ENCODE measurements around the gene SBK2. TPM values are rescaled to one million over a fixed set of nuclear protein-coding genes. Genes with fewer than 3 reads are reported as not detected.
A peak's percentile ranks its signal among the peaks of the same experiment; 100 is the strongest.

Gene SBK2
- total and polyA plus RNA-seq, 8 donors: not detected

DNA sequence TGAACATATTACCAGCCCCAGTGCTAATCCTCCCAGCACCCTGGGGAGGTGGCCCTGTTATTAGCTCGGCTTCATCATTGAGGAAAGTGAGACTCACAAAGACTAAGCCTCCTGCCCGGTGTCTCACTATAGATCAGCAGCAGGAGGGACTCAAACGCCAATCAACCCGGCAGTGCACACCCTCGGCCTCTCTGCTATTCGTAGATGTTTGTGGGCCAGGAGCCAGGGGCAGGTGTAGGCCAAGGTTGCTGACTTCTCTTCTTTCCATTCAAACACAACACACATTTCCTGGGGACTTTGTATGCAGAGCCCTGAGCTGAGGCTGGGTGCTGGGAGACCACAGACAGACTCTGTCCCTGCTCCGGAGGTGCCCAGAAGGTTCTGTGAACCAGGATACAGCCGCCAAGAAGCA is 17.8 kb upstream of the SBK2 start:
- Histone ChIP-seq H3K4me1 (peaks cover 9 to 43% (median 25%) of the 10 kb centered on the region in 4 donors), H3K27me3 (peaks cover 0 to 19% (median 0%) of the 10 kb centered on the region in 3 donors), H3K4me3 (no peak overlapping the region), H3K36me3 (no peaks in the 10 kb centered on the region), H3K27ac (peak overlapping the region; percentile 41 to 72 (median 51)), H3K9me3 (no peaks in the 10 kb centered on the region)
- TF ChIP-seq CTCF (IDR thresholded peaks at IDR 0.05) (no peak), POLR2A (IDR thresholded peaks at IDR 0.05) (no peak), EP300 (IDR thresholded peaks at IDR 0.05) (no peak), POLR2AphosphoS5 (IDR thresholded peaks at IDR 0.05) (no peak)
- 33 to 67% (median 50%) methylated on average over 7 to 8 of the region's 8 CpGs for WGBS, 5 donors
- intact Hi-C loops (cut with DNase I; ENCODE audit: low total_unique reads): no loop called here
- DNase-seq: peak; percentile 49 to 86

DNA sequence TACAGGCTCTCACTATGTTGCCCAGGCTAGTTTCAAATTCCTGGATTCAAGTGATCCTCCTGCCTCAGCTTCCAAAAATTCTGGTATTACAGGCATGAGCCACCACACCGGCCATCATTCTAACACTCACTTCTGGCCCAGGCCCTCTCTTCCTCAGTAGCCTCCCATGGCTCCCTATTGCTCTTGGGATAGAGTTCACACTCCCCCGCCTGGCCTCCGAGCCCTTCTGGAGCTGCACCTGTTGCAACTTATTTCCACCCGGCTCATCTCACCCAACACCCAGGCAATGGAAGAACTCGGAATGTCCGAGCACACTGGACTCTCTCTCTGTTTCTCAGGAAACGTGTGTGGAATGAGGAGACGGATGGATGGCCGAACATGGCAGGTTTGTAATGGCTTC is 17.4 kb upstream of the SBK2 start:
- no peak for DNase-seq
- H3K27me3 ChIP-seq: peaks cover 0 to 22% (median 0%) of the 10 kb centered on the region in 3 donors
- intact Hi-C loops (cut with DNase I; ENCODE audit: low total_unique reads): no loop called here
- no peaks in the 10 kb centered on the region for H3K9me3 ChIP-seq
- no peak overlapping the region for H3K4me3 ChIP-seq
- WGBS, 5 donors: 77 to 94% (median 85%) methylated on average over 9 of the region's 9 CpGs
- peaks cover 12 to 47% (median 28%) of the 10 kb centered on the region in 4 donors for H3K4me1 ChIP-seq
- TF ChIP-seq EP300 (IDR thresholded peaks at IDR 0.05): no peak
- TF ChIP-seq CTCF (IDR thresholded peaks at IDR 0.05): no peak
- TF ChIP-seq POLR2AphosphoS5 (IDR thresholded peaks at IDR 0.05): no peak
- TF ChIP-seq POLR2A (IDR thresholded peaks at IDR 0.05): no peak
- no peaks in the 10 kb centered on the region for H3K36me3 ChIP-seq
- H3K27ac ChIP-seq: peak overlapping the region in 3 of 5 donors; percentile 41 to 72 (median 50)

DNA sequence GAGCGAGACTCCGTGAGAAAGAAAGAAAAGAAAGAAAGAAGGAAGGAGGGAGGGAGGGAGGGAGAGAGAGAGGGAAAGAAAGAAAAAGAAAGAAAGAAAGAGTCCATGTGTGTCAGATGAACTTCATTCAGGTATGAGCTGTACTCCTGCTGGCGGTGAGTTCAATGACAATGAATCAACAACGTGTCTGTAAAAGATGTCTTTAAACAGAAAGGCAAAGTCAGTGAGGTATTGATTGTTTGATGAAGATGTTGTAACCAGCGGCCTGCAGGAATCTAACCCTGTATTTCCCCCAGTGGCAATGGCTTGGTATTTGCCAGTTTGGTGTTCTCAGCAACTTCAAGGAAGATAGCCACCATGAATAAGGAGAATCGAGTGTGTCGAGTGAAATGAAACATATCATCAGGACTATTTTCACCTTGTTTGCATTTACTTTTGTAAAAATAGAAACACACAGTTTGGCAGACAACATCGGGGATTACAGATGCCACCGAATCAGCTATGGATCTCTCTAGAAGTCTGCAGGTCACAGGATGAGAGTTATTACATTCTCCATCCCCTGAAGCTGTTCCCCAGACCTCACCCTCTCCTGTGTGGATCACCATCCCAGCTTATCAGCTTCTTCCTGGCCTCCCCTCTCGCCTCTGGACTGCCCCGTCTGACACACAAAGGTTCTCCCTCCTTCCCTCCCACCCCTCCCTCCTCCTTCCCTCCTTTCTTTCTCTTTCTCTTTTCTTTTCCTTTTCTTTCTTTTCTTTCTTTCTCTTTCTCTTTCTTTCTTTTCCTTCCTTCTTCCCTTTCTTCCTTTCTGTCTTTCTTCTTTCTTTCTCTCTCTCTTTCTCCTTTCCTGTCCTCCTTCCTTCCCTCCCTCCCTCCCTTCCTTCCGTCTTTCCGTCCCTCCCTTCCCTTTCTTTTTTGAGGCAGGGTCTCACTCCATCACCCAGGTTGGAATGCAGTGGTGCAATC is 16.6 kb upstream of the SBK2 start:
- no peak for DNase-seq
- intact Hi-C loops (cut with DNase I; ENCODE audit: low total_unique reads): no loop called here
- peaks cover 0 to 26% (median 0%) of the 10 kb centered on the region in 3 donors for H3K27me3 ChIP-seq
- peak overlapping the region in 1 of 5 donors; percentile 38 for H3K27ac ChIP-seq
- no peak overlapping the region for H3K4me3 ChIP-seq
- no peaks in the 10 kb centered on the region for H3K9me3 ChIP-seq
- peaks cover 12 to 54% (median 31%) of the 10 kb centered on the region in 4 donors for H3K4me1 ChIP-seq
- no peak for TF ChIP-seq CTCF (IDR thresholded peaks at IDR 0.05)
- WGBS, 5 donors: 49 to 56% (median 53%) methylated on average over 13 of the region's 13 CpGs
- H3K36me3 ChIP-seq: no peaks in the 10 kb centered on the region

- Histone ChIP-seq H3K4me3 (no peak overlapping the region), H3K4me1 (peaks cover 12 to 61% (median 38%) of the 10 kb centered on the region in 4 donors), H3K27ac (no peak overlapping the region), H3K36me3 (no peaks in the 10 kb centered on the region), H3K9me3 (no peaks in the 10 kb centered on the region), H3K27me3 (peaks cover 0 to 31% (median 0%) of the 10 kb centered on the region in 3 donors)
- TF ChIP-seq POLR2AphosphoS5 (IDR thresholded peaks at IDR 0.05) (no peak), EP300 (IDR thresholded peaks at IDR 0.05) (no peak), POLR2A (IDR thresholded peaks at IDR 0.05) (no peak), CTCF (IDR thresholded peaks at IDR 0.05) (no peak)
- 45 to 70% (median 61%) methylated on average over 13 of the region's 13 CpGs for WGBS, 5 donors
- intact Hi-C loops (cut with DNase I; ENCODE audit: low total_unique reads): no loop called here
- no peak for DNase-seq
Observed at GRCh38 chr19:55552620-55553019, 15.7 kb upstream of the SBK2 start.
